T-helper 1 cell treated with Interleukin-12 subunit alpha and Interleukin-12 subunit beta and Interleukin-4 antibody, amounts not matched to agents 30 μg/mL and 1 μg/mL, for 36 hours (primary cell): ENCODE data around the gene EHBP1.

ENCODE experiments used
- H3K27ac Mint-ChIP-seq: one replicate; pipeline ENCODE4 v1.8.0; 2021; ENCODE audit warnings: mild to moderate bottlenecking, mixed read lengths
- H3K27me3 Mint-ChIP-seq: one replicate; pipeline ENCODE4 v1.8.0; 2021; ENCODE audit warnings: low read depth, mixed read lengths
- H3K36me3 Mint-ChIP-seq: one replicate; pipeline ENCODE4 v1.8.0; 2021; ENCODE audit warnings: low read depth, mixed read lengths
- H3K4me1 Mint-ChIP-seq: one replicate; pipeline ENCODE4 v1.8.0; 2021; ENCODE audit warnings: low read depth, mixed read lengths
- H3K4me3 Mint-ChIP-seq: one replicate; pipeline ENCODE4 v1.8.0; 2021; ENCODE audit warnings: mild to moderate bottlenecking, moderate library complexity, mixed read lengths
- H3K9me3 Mint-ChIP-seq: one replicate; pipeline ENCODE4 v1.8.0; 2021; ENCODE audit warnings: mixed read lengths

Gene EHBP1

GRCh38 chr2:62964671-62965070 is 259.2 kb downstream of the EHBP1 start:
- Mint-ChIP-seq H3K27ac (no peak overlapping the region), H3K36me3 (no peaks in the 10 kb centered on the region), H3K4me1 (peaks cover 4% of the 10 kb centered on the region), H3K9me3 (no peaks in the 10 kb centered on the region), H3K27me3 (no peaks in the 10 kb centered on the region), H3K4me3 (no peak overlapping the region)

- no peak overlapping the region for H3K4me3 Mint-ChIP-seq
- H3K27me3 Mint-ChIP-seq = no peaks in the 10 kb centered on the region
- peaks cover 4% of the 10 kb centered on the region for H3K4me1 Mint-ChIP-seq
- no peaks in the 10 kb centered on the region for H3K9me3 Mint-ChIP-seq
- H3K27ac Mint-ChIP-seq = no peak overlapping the region
- no peaks in the 10 kb centered on the region for H3K36me3 Mint-ChIP-seq
These were observed 261.5 kb downstream of the EHBP1 start for GRCh38 chr2:62966991-62967390.

DNA sequence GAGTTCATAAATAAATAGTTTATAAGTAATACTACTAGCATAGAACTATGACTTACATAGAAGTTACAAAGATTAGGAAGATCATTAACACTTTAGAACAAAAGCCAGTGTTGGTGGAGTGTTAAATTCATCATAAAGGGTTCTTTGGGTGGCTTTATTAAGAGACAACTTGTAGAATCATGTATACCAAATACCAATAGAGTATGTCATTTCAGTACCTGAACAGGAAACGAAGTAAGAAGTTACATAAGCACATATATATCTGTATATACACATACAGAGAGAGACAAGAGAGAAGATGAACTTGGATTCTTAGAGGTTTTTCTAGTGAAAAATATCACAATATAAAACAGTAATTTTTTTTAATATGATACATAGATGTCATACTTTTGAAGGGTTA is 262.7 kb downstream of the EHBP1 start:
- Mint-ChIP-seq H3K27ac (no peak overlapping the region), H3K4me3 (no peak overlapping the region)

GRCh38 chr2:62968668-62969067 is 263.2 kb downstream of the EHBP1 start:
- no peaks in the 10 kb centered on the region for H3K36me3 Mint-ChIP-seq
- no peaks in the 10 kb centered on the region for H3K27me3 Mint-ChIP-seq
- H3K4me3 Mint-ChIP-seq = no peak overlapping the region
- no peak overlapping the region for H3K27ac Mint-ChIP-seq
- H3K9me3 Mint-ChIP-seq = no peaks in the 10 kb centered on the region
- H3K4me1 Mint-ChIP-seq = peaks cover 4% of the 10 kb centered on the region

More for the DNA sequence above, 262.7 kb downstream of the EHBP1 start:
- Mint-ChIP-seq H3K36me3 (no peaks in the 10 kb centered on the region), H3K9me3 (no peaks in the 10 kb centered on the region), H3K4me1 (peaks cover 4% of the 10 kb centered on the region), H3K27me3 (no peaks in the 10 kb centered on the region)

- Mint-ChIP-seq H3K36me3 (no peaks in the 10 kb centered on the region), H3K27me3 (no peaks in the 10 kb centered on the region), H3K27ac (no peak overlapping the region), H3K4me3 (no peak overlapping the region), H3K9me3 (no peaks in the 10 kb centered on the region), H3K4me1 (peaks cover 4% of the 10 kb centered on the region)
These were observed 266.4 kb downstream of the EHBP1 start for GRCh38 chr2:62971936-62972335.

- Mint-ChIP-seq H3K9me3 (no peaks in the 10 kb centered on the region), H3K4me3 (no peak overlapping the region), H3K27me3 (no peaks in the 10 kb centered on the region), H3K27ac (no peak overlapping the region), H3K4me1 (peaks cover 4% of the 10 kb centered on the region), H3K36me3 (no peaks in the 10 kb centered on the region)
These were observed 267.1 kb downstream of the EHBP1 start for GRCh38 chr2:62972601-62973000.

GRCh38 chr2:62974999-62975398 is 269.5 kb downstream of the EHBP1 start:
- Mint-ChIP-seq H3K9me3 (no peaks in the 10 kb centered on the region), H3K4me1 (no peaks in the 10 kb centered on the region), H3K27ac (no peak overlapping the region), H3K27me3 (no peaks in the 10 kb centered on the region), H3K36me3 (no peaks in the 10 kb centered on the region), H3K4me3 (no peak overlapping the region)

- Mint-ChIP-seq H3K27me3 (no peaks in the 10 kb centered on the region), H3K4me3 (no peak overlapping the region), H3K36me3 (no peaks in the 10 kb centered on the region), H3K9me3 (no peaks in the 10 kb centered on the region), H3K27ac (no peak overlapping the region), H3K4me1 (no peaks in the 10 kb centered on the region)
These were observed 286.1 kb downstream of the EHBP1 start for GRCh38 chr2:62991605-62992004.

DNA sequence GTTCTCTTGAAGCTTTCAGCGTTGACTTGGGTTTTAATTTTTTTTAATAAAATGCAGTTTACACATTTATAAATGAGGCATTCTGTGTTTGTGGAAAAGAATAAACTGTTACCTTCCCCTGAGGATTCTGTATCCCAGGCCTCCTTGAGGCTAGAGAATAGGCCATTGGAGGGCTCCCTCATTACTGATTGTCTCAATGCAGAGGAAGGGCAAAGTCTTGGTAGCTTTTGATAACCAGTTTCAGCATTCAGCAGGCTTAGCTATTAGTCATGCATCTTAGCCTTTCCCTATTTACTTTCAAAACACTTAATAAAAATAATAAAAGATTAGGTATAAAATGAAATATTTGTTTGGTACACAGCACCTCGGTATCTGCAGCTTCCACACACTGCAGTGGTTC is 287.0 kb downstream of the EHBP1 start:
- H3K36me3 Mint-ChIP-seq = peaks cover 5% of the 10 kb centered on the region
- H3K9me3 Mint-ChIP-seq = no peaks in the 10 kb centered on the region
- no peaks in the 10 kb centered on the region for H3K27me3 Mint-ChIP-seq
- no peak overlapping the region for H3K27ac Mint-ChIP-seq
- no peaks in the 10 kb centered on the region for H3K4me1 Mint-ChIP-seq
- no peak overlapping the region for H3K4me3 Mint-ChIP-seq

GRCh38 chr2:62994206-62994605 is 288.7 kb downstream of the EHBP1 start:
- Mint-ChIP-seq H3K36me3 (peaks cover 5% of the 10 kb centered on the region), H3K27me3 (no peaks in the 10 kb centered on the region), H3K27ac (no peak overlapping the region), H3K4me3 (no peak overlapping the region), H3K9me3 (no peaks in the 10 kb centered on the region), H3K4me1 (no peaks in the 10 kb centered on the region)

DNA sequence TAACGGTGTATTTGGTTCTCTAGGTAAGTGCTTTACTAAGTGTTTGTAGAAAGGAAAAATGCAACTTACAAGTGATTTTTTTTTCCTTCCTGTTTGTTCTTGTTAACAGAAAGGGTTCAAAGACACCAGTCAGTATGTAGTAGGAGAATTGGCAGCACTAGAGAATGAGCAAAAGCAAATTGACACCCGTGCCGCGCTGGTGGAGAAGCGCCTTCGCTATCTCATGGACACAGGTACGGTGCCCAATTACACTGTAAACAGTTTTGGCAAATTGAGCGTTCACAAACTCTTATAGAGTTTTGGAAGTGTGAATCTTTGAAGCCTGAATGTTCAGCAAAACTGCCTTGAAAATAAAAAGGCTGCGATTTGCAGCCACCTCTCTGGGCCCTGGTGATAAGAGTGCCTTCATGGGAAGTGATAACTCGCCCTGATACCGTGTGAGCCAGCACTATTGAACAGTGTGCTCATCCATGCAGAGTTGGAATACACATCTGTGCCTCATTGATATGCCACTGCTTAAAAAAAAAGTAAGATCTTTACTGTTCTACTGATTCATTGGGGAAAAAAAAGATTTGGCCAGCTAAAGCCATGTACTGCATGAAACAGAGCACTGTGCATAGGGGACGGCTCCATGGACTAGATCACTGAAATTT is 291.1 kb downstream of the EHBP1 start:
- Mint-ChIP-seq H3K27me3 (no peaks in the 10 kb centered on the region), H3K4me3 (no peak overlapping the region), H3K27ac (no peak overlapping the region), H3K36me3 (peaks cover 8% of the 10 kb centered on the region), H3K4me1 (no peaks in the 10 kb centered on the region), H3K9me3 (no peaks in the 10 kb centered on the region)

DNA sequence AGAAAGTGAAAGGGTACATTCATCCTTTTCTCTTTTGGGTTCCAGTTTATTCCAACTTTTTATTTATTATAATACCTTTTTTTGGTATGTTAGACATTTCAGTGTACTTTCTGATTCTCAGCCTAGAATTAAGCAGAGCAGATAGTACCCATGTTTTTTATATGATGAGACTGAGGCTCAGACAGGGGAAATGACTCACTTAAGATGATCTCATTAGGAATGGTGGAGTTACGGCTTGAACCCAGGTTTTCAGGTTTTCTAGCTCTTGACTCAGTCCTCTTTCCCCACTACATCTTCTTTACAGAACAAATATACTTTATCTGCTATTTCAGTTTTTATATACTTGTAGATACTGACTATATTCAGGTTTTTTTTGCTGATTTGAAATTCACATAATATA is 293.4 kb downstream of the EHBP1 start:
- H3K27me3 Mint-ChIP-seq = no peaks in the 10 kb centered on the region
- H3K36me3 Mint-ChIP-seq = peaks cover 8% of the 10 kb centered on the region

GRCh38 chr2:62999905-63000304 is 294.4 kb downstream of the EHBP1 start:
- no peaks in the 10 kb centered on the region for H3K4me1 Mint-ChIP-seq
- no peak overlapping the region for H3K4me3 Mint-ChIP-seq
- no peak overlapping the region for H3K27ac Mint-ChIP-seq
- no peaks in the 10 kb centered on the region for H3K27me3 Mint-ChIP-seq
- no peaks in the 10 kb centered on the region for H3K9me3 Mint-ChIP-seq
- H3K36me3 Mint-ChIP-seq = peaks cover 8% of the 10 kb centered on the region

More for the DNA sequence above, 293.4 kb downstream of the EHBP1 start:
- H3K4me1 Mint-ChIP-seq = no peaks in the 10 kb centered on the region
- no peak overlapping the region for H3K27ac Mint-ChIP-seq
- no peak overlapping the region for H3K4me3 Mint-ChIP-seq
- H3K9me3 Mint-ChIP-seq = no peaks in the 10 kb centered on the region

DNA sequence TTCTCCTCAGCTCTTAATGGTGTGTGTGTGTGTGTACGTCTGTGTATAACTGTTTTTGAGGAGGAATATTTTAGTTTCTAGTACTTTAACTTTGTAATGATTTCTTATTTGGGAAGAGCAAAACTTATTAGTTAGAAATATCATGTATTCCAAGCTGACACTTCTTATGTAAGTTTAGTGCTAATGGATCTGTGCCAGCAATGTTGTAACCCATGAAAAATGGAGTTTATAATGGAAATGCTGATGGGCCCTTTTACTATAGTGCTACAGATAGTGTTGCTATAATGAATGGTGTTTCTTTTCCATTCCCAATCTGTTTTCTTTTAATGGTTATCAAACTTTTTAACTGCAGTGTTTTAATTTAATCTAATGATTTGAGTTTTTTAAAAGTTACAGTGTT is 295.3 kb downstream of the EHBP1 start:
- H3K27me3 Mint-ChIP-seq = no peaks in the 10 kb centered on the region
- no peaks in the 10 kb centered on the region for H3K9me3 Mint-ChIP-seq
- no peak overlapping the region for H3K4me3 Mint-ChIP-seq
- H3K27ac Mint-ChIP-seq = no peak overlapping the region
- peaks cover 8% of the 10 kb centered on the region for H3K36me3 Mint-ChIP-seq
- H3K4me1 Mint-ChIP-seq = no peaks in the 10 kb centered on the region

- peaks cover 8% of the 10 kb centered on the region for H3K36me3 Mint-ChIP-seq
- no peaks in the 10 kb centered on the region for H3K9me3 Mint-ChIP-seq
- H3K27ac Mint-ChIP-seq = no peak overlapping the region
- no peaks in the 10 kb centered on the region for H3K4me1 Mint-ChIP-seq
- no peaks in the 10 kb centered on the region for H3K27me3 Mint-ChIP-seq
- H3K4me3 Mint-ChIP-seq = no peak overlapping the region
These were observed 296.1 kb downstream of the EHBP1 start for GRCh38 chr2:63001576-63001975.

- Mint-ChIP-seq H3K9me3 (no peaks in the 10 kb centered on the region), H3K4me3 (no peak overlapping the region), H3K4me1 (no peaks in the 10 kb centered on the region), H3K36me3 (peaks cover 3% of the 10 kb centered on the region), H3K27ac (no peak overlapping the region), H3K27me3 (no peaks in the 10 kb centered on the region)
These were observed 297.8 kb downstream of the EHBP1 start for GRCh38 chr2:63003351-63003750.
